SW480 (cell line): Measurements from ENCODE around the gene TMEM178A.
"Not testable (repeated sequence)": the region's sequence is repeated elsewhere in the genome, so short reads cannot be mapped to it uniquely, and the experiment has no call there.

Source experiments
- DNase-seq: peaks from one replicate; pipeline ENCODE4 v3.0.0-alpha.2; 2016; ENCODE audit warnings: low spot score

TMEM178A gene

GRCh38 chr2:39648580-39648979 is 17.1 kb upstream of the TMEM178A start:
- DNase-seq = no peak

DNA sequence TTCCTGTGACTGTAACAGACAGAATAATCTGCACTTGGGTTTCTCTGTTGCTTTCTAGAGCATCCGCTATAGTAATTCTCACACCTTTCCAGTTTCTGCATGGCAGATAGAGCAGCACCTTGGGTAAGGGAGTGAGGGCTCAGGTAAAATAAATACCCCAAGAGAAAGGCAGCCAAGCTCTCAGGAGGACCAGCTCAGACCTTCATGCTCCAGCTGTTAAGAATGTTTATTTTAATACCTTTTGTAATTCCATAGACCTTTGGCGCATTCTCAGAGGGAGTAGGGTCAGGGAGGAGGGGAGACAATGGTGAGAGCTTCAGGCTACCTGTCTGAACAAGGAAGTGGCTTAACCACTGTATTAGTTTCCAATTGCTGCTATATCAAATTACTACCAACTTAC is 16.2 kb upstream of the TMEM178A start:
- no peak for DNase-seq

DNA sequence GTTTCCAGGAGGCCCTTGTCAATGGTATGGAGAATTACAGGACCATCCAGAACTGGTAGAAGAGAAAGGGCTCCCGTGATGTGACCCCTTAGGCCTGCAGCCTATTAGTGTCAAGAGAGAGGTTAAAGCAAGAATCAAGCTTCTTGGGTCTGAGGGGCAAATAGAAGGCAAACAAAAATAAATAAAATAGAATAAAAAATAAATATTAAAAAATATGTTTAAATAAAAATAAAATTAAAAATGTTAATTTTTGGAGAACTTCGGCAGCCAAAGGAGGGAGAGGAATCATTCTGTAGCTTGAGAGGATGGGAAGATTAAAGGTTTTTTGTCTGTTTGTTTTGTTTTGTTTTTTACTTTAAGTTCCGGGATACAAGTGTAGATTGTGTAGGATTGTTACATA is 15.2 kb upstream of the TMEM178A start:
- no peak for DNase-seq

GRCh38 chr2:39656215-39656614 is 9.5 kb upstream of the TMEM178A start:
- DNase-seq = not testable (repeated sequence)

DNA sequence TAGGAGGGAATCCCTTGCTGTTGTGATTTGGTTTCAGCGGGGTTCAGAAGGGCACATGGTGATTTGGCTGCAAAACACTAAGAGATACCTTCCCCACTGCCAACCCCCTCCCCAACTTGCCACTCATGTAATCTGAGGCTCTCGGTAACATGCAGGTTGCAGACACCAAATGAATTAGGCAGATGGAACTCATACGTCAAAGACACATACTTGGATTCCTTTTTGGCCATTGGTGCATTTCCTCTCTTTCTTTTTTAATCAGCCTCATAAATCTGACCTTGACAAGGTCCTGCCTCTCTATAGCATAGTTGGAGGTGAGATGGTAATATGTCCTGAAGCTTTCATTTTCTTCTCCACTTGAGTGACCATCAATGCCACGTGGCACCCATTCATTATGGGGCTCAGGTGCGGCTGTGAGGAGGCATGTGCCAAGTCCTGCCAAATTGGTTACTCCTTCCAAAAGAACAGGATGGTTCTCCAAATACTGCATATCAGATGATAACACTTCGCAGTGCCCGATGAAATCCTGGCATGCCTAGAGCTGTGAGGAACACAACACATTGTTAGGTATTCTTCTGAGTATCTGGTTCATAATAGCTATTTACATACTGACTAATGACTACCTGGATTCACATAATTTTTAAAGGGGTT is 8.3 kb upstream of the TMEM178A start:
- no peak for DNase-seq

- no peak for DNase-seq
Observed at GRCh38 chr2:39658371-39658770, 7.3 kb upstream of the TMEM178A start.

DNA sequence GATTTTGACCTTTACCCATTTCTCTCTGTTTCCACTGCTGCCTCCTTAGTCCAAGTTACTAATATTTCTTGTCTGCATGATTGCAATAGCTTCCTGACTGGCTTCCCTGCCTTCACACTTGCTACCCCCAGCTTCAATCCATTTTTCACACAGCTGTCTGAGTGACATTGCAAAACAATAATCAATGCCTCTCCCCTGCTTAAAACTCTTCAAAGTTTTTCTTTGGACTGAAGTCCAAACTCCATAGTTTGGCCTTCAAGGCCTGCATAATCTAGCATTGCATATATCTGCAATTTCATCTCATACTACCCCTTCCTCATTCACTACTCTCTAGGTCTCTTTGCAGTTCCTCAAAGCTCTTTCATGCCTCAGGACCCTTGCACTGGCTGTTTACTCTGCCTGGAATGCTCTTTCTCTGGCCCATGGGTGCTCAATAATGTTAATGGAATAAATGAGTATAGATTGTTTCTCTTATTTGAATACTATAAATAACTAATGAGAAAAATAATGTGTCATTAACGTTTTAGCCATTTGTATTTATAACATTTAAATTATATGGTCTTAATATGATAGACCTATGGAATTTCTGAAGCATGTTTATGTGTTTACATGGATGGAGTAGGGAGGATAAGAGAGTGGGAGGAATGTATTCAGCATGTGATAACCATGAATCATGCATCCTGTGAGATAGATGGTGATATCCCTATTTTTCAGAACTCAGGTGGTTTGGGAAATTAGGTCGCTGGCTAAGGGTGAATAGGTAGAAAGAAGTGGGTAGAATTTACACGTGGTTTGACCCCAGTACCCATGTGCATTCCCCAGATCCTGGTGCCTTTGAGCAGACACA is 5.7 kb upstream of the TMEM178A start:
- no peak for DNase-seq

- peak; percentile 38 for DNase-seq
Observed at GRCh38 chr2:39660612-39661236, 5.0 kb upstream of the TMEM178A start.

DNA sequence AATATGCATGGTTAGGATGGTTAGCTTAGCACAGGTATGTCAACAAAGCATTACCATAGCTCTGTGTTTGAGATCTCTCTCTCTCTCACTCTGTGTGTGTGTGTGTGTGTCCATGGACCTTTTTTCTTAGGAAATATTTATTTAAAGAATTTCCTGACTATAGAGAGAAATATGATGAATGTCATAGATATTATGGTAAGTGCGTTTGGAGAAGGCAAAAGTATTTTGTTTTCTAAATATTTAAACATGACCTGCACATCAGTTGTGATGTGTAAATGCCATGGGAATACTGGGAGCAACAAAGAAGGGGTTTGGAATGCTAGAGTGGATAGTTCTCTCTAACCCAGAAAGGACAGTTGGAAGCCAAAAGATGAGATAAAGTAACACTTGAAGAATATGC is 3.9 kb upstream of the TMEM178A start:
- DNase-seq = no peak

DNA sequence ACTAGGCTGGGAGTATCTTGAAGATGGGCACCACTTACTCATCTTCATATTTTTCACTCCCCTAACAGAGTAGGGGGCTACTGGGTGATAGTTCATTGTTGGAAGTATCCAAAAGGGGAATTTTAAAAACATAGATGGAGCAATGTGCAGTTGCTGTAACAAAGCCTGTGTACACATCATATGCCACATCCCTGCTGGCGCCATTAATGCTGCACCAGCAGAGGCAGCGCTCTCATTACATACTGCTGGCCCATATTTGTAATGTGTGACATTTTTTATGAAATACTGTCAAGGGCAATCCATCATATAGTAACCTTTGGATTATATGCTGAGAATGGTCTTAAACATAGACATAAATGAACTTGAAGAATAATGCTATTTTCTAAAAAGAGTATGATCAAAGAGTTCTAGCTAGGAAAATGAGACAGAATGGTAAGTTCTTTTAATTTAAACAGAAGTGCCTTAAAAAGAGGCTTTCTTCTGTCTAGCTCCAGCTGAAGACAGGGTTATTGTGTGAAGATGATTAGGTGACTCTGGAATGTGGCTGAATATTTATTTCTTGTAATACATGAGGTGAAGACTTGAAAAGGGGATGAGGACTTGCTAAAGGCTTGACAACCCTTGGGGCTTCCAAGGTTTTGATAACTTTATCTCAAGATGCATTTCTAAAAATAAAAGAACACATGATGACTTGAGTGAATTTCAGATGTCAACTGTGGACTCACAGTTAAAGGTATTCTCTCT is 2.4 kb upstream of the TMEM178A start:
- DNase-seq = no peak

DNA sequence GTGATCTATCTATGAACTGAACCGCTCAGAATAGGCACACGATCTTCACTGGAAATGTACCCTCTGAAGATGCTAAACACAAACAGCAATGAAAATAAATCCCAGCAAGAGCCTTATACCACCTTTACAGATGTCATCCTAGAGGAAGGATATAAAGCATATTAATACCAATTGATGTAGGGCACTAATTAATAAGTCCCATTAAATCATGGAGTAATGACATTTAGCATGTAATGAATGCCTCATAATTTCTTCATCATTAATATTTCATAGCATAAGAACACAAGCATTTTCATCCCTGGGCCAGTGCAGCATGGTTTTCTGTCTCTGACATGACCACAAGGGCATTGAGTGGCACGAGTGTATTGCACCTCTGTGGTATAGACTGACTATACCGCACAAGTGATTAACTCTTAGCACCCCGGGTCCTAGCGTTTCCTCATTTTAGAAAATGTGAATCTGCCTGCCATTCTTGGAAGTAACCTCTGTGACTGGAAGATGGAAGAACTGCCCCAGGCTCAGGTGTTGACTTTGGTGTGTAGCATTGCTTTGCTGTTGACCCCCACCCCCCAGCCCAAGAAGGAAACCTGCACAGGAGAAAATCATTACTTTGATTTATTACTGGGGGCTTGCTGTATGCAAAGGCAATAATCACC is 1.4 kb upstream of the TMEM178A start:
- no peak for DNase-seq

DNA sequence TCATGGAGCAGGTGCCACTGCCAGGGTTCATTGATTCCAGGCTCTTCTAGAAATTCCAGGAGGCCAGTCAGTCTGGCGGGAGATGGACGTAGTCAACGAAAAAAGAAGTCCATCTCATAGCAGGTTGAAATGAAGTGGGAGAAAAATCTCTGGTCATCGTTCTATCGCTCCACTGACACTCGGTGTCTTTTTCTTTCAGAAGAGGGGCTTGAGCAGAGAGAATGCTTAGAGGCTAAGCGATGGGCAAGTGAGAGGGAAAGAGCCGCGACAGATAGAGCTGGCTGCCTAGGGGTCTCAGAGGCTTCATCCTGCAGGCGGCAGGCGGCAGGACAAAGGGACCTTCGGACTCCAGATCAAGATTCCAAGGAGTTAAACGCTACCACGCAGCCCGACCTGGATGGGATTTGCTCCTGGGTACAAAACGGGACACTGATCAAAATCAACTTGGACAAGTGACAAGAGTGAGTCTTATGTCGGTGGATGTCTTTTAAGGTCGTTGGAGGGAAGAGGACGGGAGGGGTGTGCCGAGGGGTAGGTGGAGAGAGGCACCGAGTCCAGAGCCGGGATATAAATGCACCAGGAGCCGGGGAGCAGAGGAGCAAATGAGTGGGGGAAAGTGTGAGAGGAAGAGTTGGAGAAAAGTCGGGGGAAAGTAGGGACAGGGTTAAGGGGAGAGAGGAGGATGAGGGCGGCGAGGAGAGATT is 677 bp upstream of the TMEM178A start:
- no peak for DNase-seq

- DNase-seq = no peak
Observed at GRCh38 chr2:39666491-39667101, 879 bp downstream of the TMEM178A start.

DNA sequence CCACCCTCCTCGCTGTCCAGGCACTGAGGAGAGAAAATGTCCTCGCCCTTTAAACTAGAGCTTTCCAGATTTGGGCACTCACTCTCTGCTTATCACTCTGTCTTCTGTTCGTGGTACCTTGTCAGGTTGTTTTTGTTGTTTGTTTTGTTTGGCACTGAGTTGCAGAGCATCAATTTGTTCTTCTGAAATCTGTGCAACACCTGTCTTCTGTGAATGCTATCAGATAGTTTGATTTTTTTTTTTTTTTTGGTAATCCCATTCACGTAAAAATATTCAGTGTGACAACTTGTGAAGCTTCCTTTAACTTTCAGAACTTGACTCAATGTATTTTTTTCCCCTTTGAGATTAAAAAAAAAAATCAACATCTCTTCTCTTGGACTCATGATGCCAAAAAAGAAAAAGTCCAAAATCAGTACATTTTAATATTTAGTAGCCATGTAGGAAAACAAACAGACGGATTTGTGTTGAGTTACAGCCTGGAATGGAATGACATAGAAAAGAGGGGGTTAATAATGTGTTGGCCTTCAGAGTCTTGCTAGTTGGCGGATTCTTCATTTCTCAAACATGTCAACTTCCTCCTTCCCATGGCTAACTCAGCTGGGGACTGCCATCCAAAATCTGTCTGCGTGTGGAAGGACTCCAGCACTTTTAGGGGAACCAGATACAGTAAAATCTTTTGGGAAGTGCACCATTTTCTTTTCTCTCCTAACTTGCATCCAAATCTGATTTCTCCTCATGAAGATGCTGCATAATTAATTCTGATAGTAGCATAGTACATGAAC is 1.6 kb downstream of the TMEM178A start:
- DNase-seq = no peak

DNA sequence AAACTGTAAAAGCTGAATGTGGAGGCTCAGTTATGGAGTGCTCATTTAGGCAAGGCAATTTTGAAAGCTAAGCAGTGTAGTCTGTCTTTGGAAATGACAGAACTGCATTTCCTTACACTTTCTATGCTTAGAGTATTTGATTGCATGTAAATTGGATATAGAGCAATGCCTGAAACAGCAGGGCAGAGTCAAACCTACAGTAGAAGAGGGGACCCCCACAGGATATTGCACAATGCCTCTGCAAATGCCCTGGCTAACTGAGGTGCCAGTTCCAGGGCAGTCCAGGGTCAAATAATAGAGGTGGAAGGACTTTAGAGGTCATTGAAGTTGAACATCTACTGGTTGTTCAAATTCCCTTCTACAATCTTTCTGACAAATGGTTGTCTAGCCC is 2.2 kb downstream of the TMEM178A start:
- DNase-seq = no peak

- DNase-seq = no peak
Observed at GRCh38 chr2:39668576-39669080, 2.9 kb downstream of the TMEM178A start.

GRCh38 chr2:39671604-39672003 is 5.9 kb downstream of the TMEM178A start:
- no peak for DNase-seq

DNA sequence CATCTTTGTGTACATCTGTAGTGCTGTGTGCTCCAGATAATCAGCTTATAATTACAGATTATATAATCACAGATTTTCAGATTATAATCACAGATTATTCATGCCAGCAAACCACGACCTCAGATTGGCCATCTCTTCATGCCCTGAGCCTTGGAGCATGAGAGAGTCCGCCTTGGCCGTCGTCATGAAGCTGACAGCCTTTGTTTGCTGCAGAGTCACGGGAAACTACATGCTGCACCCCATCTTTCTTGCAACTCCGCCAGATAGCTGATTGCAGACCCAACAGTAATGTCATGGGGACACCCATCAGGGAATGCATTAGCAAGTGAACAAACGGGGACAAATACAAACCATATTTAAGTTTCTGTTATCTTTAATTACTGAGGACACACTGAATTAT is 7.3 kb downstream of the TMEM178A start:
- no peak for DNase-seq

GRCh38 chr2:39676342-39676741 is 10.6 kb downstream of the TMEM178A start:
- DNase-seq = no peak

GRCh38 chr2:39678170-39678569 is 12.5 kb downstream of the TMEM178A start:
- no peak for DNase-seq
